Left lung (tissue), 10 donors: ENCODE measurements around the gene RASL12. TPM values are rescaled to one million over a fixed set of nuclear protein-coding genes. Genes with fewer than 3 reads are reported as not detected.
A peak's percentile ranks its signal among the peaks of the same experiment; 100 is the strongest.

Source experiments
- ATAC-seq: fragments of 200-7000 bp; cut with Tn5 transposase; one replicate; pipeline ENCODE4 v1.9.1; 2020; ENCODE audit warnings: moderate library complexity
- DNase-seq, 4 donors: peaks; one replicate each; pipeline ENCODE4 v3.0.0-alpha.2; 2013 to 2020
- H3K27ac ChIP-seq, 2 donors: fragments of 200-600 bp; sonication (generic) in 1 of 2; one replicate each; pipeline versions ENCODE4 v1.5.0 to v1.8.0; 2020 to 2021
- H3K27me3 ChIP-seq, 2 donors: fragments of 200-600 bp; sonication (generic) in 1 of 2; one replicate each; pipeline versions ENCODE4 v1.5.0 to v1.8.0; 2020 to 2021
- H3K36me3 ChIP-seq, 2 donors: fragments of 200-600 bp; sonication (generic) in 1 of 2; one replicate each; pipeline versions ENCODE4 v1.5.0 to v1.8.0; 2020 to 2021
- H3K4me1 ChIP-seq, 2 donors: fragments of 200-600 bp; one replicate each; pipeline ENCODE4 v1.8.0; 2021
- H3K4me3 ChIP-seq, 2 donors: fragments of 200-600 bp; sonication (generic) in 1 of 2; one replicate each; pipeline versions ENCODE4 v1.5.0 to v1.8.0; 2020 to 2021; ENCODE audit warnings: mild to moderate bottlenecking in 1 of 2
- H3K9me3 ChIP-seq, 2 donors: fragments of 200-600 bp; sonication (generic) in 1 of 2; one replicate each; pipeline versions ENCODE4 v1.5.0 to v1.8.0; 2020 to 2021
- CTCF ChIP-seq, 2 donors: fragments of 200-600 bp; sonication (generic) in 1 of 2; IDR thresholded peaks; one replicate each; pipeline versions ENCODE4 v1.5.0 to v1.8.0; 2021; ENCODE audit warnings: antibody characterized with exemption in 2 of 2
- intact Hi-C, 2 donors: fragments of 100-400 bp; cut with DNase I; formaldehyde crosslinking; loops; one replicate each; pipeline versions ENCODE4 v1.11.2 to v1.14.2; 2022
- polyA plus RNA-seq, 6 donors: library from polyadenylated mRNA; unstranded; fragments of 120-200 nt; gene quantifications; one replicate each; pipeline ENCODE4 v1.2.1, GENCODE V29; 2013; ENCODE audit not compliant: insufficient read length in 6 of 6
- total RNA-seq, 2 donors: library from RNA; stranded (reverse); fragmentation: NEBNext Ultra II Directional; extraction: Animal tissue kit (Norgen Biotek cat#: 25700); gene quantifications; one replicate each; pipeline ENCODE4 v1.2.1, GENCODE V29; 2021
- donor health status: DM: no; HTN: yes; CAD: no.
- donor health status: DM: no; HTN: no; CAD: no.

Gene RASL12
- total and polyA plus RNA-seq, 8 donors: 23.8 to 127 (median 105) TPM

GRCh38 chr15:65092911-65093792 is 25.4 kb upstream of the RASL12 start:
- Histone ChIP-seq H3K4me1 (peaks cover 3 to 4% of the 10 kb centered on the region in 2 donors), H3K27me3 (no peaks in the 10 kb centered on the region), H3K27ac (no peak overlapping the region), H3K4me3 (no peak overlapping the region), H3K36me3 (peaks cover 0 to 15% of the 10 kb centered on the region in 2 donors), H3K9me3 (no peaks in the 10 kb centered on the region)
- no peak for TF ChIP-seq CTCF (IDR thresholded peaks at IDR 0.05)
- DNase-seq (no peak), ATAC-seq (no peak)
- intact Hi-C loops: loop anchor here in 1 of 2 donors (10.0 kb wide), 1 partner anchor 58 kb away; no protein-coding TSS in a partner anchor

GRCh38 chr15:65091946-65092770 is 24.4 kb upstream of the RASL12 start:
- Histone ChIP-seq H3K27ac (no peak overlapping the region), H3K27me3 (no peaks in the 10 kb centered on the region), H3K9me3 (no peaks in the 10 kb centered on the region), H3K4me1 (peaks cover 10 to 14% of the 10 kb centered on the region in 2 donors), H3K36me3 (peaks cover 0 to 5% of the 10 kb centered on the region in 2 donors), H3K4me3 (no peak overlapping the region)
- DNase-seq (no peak), ATAC-seq (no peak)
- intact Hi-C loops: loop anchor here in 1 of 2 donors (10.0 kb wide), 1 partner anchor 57 kb away; no protein-coding TSS in a partner anchor
- no peak for TF ChIP-seq CTCF (IDR thresholded peaks at IDR 0.05)

DNA sequence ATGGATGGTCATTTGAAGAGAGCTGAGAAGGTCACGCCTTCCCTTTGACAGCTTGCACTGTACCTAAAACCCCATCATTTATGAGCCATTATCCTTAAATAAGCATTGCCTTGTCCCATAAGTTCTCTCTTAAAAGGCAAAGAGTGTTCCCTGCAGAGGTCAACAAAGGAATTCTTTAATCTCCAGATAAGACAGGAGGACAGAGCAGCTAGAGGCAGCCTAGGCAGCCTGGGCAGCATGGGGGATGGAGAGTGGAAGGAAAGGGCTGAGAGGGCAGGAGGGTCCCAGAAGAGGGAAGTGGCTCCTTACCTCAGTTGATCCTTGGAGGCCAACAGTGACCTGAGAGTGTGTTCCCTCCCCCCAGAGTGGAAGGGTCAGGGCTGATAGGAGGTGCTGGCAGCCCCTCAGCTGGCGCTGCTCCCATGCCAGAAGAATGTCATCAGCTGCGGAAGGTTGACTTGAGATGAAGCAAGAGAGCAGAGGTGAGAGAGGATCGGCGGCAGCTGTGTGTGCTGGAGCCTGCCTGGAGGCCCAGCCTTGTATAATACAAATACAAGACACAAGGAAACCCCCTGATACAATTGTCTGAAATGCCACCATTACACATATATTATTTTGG is 21.5 kb upstream of the RASL12 start:
- H3K4me3 ChIP-seq: no peak overlapping the region
- no peaks in the 10 kb centered on the region for H3K9me3 ChIP-seq
- H3K27me3 ChIP-seq: no peaks in the 10 kb centered on the region
- intact Hi-C loops: no loop called here
- no peaks in the 10 kb centered on the region for H3K36me3 ChIP-seq
- TF ChIP-seq CTCF (IDR thresholded peaks at IDR 0.05): no peak
- ATAC-seq (peak; percentile 16), DNase-seq (peak in 2 of 4 donors; percentile 93 to 95)
- peaks cover 20 to 39% of the 10 kb centered on the region in 2 donors for H3K4me1 ChIP-seq
- H3K27ac ChIP-seq: no peak overlapping the region

DNA sequence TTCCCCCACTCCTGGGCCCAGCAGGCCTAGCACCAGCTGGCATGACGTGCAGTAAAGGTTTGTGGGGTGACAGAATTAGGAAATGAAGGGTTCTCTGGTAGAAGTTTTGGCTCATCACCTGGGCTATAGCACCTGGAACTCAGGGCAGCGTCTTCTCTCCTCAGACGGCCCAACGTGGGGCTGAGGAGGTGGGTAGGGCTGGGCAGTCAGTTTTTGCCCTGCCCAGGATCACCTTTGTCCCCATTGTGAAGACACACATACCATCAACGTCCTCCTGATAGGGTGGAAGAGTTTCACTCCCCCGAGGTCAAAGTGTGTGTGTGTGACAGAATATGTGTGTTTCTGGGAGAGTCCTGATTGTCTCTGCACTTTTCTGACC is 20.8 kb upstream of the RASL12 start:
- no peak for ATAC-seq
- no peaks in the 10 kb centered on the region for H3K9me3 ChIP-seq
- no peak for DNase-seq
- no peaks in the 10 kb centered on the region for H3K36me3 ChIP-seq
- no peak for TF ChIP-seq CTCF (IDR thresholded peaks at IDR 0.05)
- H3K4me3 ChIP-seq: no peak overlapping the region
- intact Hi-C loops: no loop called here
- peak overlapping the region; percentile 55 to 59 for H3K27ac ChIP-seq
- peaks cover 0 to 4% of the 10 kb centered on the region in 2 donors for H3K27me3 ChIP-seq
- H3K4me1 ChIP-seq: peaks cover 20 to 39% of the 10 kb centered on the region in 2 donors
